Measurements from ENCODE around the gene SALL2.

Gene SALL2

DNA sequence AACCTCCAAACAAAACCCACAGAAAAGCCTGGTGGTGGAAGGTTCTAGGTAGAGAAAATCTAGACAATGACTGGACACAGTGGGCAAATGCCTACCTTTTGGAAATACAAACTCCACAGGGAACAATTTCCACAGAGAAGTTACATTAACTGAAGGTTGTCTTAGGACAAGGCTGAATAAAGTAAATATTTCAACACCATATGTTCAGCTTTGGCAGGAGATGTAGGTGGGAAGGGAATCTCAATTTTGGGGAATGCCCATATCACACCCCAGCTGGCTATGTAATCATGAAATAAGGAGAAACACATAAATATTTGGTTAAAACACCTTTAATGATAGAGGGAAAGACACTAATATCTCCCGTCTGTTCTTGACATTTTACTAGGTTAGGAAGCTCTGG lies 5.4 kb downstream of the SALL2 start:
- TF ChIP-seq, protein P1, sequence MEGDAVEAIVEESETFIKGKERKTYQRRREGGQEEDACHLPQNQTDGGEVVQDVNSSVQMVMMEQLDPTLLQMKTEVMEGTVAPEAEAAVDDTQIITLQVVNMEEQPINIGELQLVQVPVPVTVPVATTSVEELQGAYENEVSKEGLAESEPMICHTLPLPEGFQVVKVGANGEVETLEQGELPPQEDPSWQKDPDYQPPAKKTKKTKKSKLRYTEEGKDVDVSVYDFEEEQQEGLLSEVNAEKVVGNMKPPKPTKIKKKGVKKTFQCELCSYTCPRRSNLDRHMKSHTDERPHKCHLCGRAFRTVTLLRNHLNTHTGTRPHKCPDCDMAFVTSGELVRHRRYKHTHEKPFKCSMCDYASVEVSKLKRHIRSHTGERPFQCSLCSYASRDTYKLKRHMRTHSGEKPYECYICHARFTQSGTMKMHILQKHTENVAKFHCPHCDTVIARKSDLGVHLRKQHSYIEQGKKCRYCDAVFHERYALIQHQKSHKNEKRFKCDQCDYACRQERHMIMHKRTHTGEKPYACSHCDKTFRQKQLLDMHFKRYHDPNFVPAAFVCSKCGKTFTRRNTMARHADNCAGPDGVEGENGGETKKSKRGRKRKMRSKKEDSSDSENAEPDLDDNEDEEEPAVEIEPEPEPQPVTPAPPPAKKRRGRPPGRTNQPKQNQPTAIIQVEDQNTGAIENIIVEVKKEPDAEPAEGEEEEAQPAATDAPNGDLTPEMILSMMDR (IDR thresholded peaks at IDR 0.05; ENCODE audit: low read depth, low read length, missing control alignments), result no peak
- no peak for DNase-seq (ENCODE audit: low read depth)
- H3K4me3 ChIP-seq (ENCODE audit: low read depth, low read length), result no peak overlapping the region
- in situ Hi-C loops (cut with HindIII; ENCODE audit: low sequenced_read_pairs), result no loop called here

DNA sequence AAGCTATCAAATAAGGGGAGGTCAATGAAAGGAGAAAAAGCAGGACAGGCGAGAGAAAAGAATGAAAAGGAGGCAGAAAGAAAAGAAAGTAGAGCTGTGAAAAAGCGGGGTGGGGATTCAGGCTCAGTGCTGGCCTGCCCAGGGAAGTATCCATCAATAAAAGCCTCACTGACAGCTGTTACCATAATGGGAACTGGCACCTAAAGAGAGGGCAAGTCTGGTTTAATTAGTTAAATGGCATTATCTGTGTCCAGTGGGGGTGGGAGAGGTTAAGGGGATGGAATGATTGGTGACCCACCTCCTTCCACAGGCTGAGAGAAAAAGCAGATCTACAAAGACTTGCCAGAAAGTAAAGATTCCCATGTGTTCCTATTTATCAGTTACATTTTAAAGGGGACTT lies 7.4 kb downstream of the SALL2 start:
- TF ChIP-seq, protein P1 (IDR thresholded peaks at IDR 0.05; ENCODE audit: low read depth, low read length, missing control alignments), result no peak
- DNase-seq (ENCODE audit: low read depth), result no peak
- no peak overlapping the region for H3K4me3 ChIP-seq (ENCODE audit: low read depth, low read length)
- in situ Hi-C loops (cut with HindIII; ENCODE audit: low sequenced_read_pairs), result no loop called here

DNA sequence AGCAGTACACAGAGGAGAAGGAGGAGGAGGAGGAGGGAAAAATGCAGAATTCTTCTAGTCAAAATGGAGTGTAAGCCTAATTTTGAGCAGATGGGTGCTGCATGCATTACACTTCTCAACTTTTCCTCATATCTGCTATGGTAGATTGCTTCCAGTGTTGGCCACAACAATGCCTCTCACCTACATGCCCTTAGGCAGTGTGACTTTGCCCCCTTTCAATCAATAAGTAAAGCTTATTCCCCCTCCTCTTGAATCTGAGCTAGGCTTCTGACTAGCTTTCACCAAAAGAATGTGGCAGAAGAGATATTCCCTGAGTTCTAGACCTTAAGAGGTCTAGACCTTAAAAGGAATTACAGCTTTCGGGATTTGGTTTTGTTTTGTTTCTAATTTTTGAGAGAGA lies 11.8 kb downstream of the SALL2 start:
- H3K4me3 ChIP-seq (ENCODE audit: low read depth, low read length), result no peak overlapping the region
- TF ChIP-seq, protein P1 (IDR thresholded peaks at IDR 0.05; ENCODE audit: low read depth, low read length, missing control alignments), result no peak
- no peak for DNase-seq (ENCODE audit: low read depth)
- in situ Hi-C loops (cut with HindIII; ENCODE audit: low sequenced_read_pairs), result no loop called here

DNA sequence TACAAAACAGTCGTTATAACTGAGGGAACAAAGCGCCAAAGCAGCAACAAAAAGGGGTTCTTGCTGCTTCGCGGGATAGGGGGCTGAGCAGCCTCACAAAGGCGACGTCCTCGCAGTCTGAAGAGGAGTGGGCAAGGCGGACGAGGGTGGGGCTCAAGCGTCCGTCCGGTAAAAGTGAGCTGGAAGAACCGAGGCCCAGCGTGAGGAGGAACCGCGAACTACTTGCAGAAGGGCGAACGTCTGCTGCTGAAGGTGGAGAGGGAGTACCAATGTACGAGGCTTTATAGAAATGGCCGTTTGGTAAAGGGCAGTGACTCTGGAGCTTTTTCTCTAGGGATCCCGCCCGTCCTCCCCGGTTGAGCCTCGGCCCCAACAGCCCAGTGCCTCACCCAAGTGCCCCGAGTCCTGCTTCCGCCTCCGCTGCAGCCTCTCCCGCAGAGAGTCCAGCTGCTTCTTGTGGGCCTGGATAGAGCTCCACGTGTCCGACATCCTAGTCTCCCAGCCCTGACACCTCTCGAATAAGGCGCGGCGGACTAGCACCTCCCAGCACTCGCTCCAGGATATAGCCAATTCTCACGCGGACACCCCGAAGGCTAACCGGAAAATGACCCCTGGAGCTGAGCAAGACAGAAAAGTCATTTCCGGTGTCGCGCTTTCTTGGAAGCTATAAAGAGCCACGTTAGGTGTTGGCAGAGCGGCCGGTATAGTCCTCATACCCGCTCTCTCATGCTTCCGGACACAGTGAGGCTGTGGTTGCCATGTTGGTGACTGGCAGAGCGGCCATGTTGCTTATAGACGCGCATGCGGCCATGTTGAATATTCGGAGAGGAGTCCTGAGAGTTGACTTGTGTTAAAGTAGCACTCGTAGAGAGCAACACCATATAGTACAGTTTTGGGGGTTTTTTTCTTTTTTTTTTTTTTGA lies 15.2 kb downstream of the SALL2 start, which contains the start of gene METTL3:
Gene METTL3, minus strand, starts transcription at position 606 of the 923 bp plus-strand sequence. Its CDS starts 117 bp downstream, at position 489.
- in situ Hi-C loops (cut with HindIII; ENCODE audit: low sequenced_read_pairs), result no loop called here
- peak within 1 kb of the TSS; percentile 77 for H3K4me3 ChIP-seq (ENCODE audit: low read depth, low read length)
- DNase-seq (ENCODE audit: low read depth), result peak; percentile 99
- TF ChIP-seq, protein P1 (IDR thresholded peaks at IDR 0.05; ENCODE audit: low read depth, low read length, missing control alignments), result no peak

DNA sequence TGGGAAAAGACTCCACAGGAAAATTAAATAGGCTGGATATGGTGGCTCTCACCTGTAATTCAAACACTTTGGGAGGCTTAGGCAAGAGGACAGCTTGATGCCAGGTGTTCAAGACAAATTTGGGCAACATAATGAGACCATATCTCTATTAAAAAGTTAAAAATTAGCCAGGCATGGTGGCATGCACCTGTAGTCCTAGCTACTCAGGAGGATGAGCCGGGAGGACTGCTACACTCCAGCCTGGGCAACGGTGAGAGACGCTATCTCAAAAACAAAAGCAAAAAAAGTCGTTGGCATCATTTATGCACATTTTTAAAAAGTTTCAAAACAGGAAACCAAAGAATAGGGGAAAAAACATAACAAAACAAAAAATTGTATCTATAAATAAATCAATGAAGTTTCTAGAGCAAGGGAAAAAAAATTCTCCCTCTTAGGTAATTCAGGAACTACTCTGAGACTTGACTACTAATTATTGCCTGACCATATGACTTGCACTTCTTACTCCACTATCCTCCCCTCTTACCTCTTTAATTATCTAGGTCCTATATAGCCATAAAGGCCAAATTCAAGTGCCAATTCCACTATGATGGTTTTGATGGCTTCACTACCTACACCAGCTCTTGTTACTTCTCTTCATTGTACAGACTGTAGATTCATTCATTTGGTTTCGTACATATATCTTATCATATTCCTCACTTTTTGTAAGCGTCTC lies 16.6 kb downstream of the SALL2 start:
- TF ChIP-seq, protein P1 (IDR thresholded peaks at IDR 0.05; ENCODE audit: low read depth, low read length, missing control alignments), result no peak
- DNase-seq (ENCODE audit: low read depth), result no peak
- in situ Hi-C loops (cut with HindIII; ENCODE audit: low sequenced_read_pairs), result no loop called here
- H3K4me3 ChIP-seq (ENCODE audit: low read depth, low read length), result peak overlapping the region; percentile 77

DNA sequence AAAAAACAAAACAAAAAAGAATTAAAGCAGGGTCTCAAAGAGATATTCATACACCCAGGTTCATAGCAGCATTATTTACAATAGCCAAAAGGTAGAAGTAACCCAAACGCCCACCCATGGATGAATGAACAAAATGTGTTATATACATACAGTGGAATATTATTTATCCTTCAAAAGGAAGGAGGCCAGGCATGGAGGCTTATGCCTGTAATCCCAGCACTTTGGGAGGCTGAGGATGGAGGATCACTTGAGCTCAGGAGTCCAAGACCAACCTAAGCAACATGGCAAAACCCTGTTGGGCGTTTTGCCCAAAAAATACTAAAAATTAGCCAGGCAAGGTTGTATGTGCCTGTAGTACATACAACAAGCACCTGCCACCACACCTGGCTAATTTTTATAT lies 19.6 kb downstream of the SALL2 start:
- no peak for DNase-seq (ENCODE audit: low read depth)
- in situ Hi-C loops (cut with HindIII; ENCODE audit: low sequenced_read_pairs), result no loop called here
- TF ChIP-seq, protein P1 (IDR thresholded peaks at IDR 0.05; ENCODE audit: low read depth, low read length, missing control alignments), result no peak

More for the DNA sequence above, 19.6 kb downstream of the SALL2 start:
- H3K4me3 ChIP-seq (ENCODE audit: low read depth, low read length), result no peak overlapping the region
